ACC112 (cell line): ENCODE results near the gene NYAP2.
A peak's percentile ranks its signal among the peaks of the same experiment; 100 is the strongest.

Experiments
- H2AFZ ChIP-seq: fragments of 200-600 bp; sonication (generic); one replicate; pipeline ENCODE4 v1.6.0; 2017; ENCODE audit warnings: antibody characterized with exemption, low read length; ENCODE audit not compliant: unreplicated experiment
- H3K27ac ChIP-seq: fragments of 200-600 bp; sonication (generic); 2 replicates; pipeline ENCODE4 v1.5.1; 2014; ENCODE audit warnings: low read depth, mild to moderate bottlenecking, antibody characterized with exemption, low read length, moderate library complexity
- H3K27me3 ChIP-seq: fragments of 200-600 bp; sonication (generic); 2 replicates; pipeline ENCODE4 v1.6.1; 2014; ENCODE audit warnings: mild to moderate bottlenecking, antibody characterized with exemption, low read length, moderate library complexity, mixed read lengths; ENCODE audit not compliant: insufficient read depth
- H3K36me3 ChIP-seq: fragments of 200-600 bp; sonication (generic); 2 replicates; pipeline ENCODE4 v1.6.1; 2016; ENCODE audit warnings: mild to moderate bottlenecking, antibody characterized with exemption, low read length, moderate library complexity, mixed read lengths; ENCODE audit not compliant: insufficient read depth
- H3K4me1 ChIP-seq: fragments of 200-600 bp; sonication (generic); one replicate; pipeline ENCODE4 v1.6.1; 2016; ENCODE audit warnings: low read length, mixed read lengths; ENCODE audit not compliant: insufficient read depth, unreplicated experiment, control insufficient read depth
- H3K4me3 ChIP-seq: fragments of 200-600 bp; sonication (generic); 2 replicates; pipeline ENCODE4 v1.5.1; 2014; ENCODE audit warnings: mild to moderate bottlenecking, low read depth, low read length
- H3K79me2 ChIP-seq: fragments of 200-600 bp; sonication (generic); one replicate; pipeline ENCODE4 v1.6.0; 2016; ENCODE audit warnings: low read length; ENCODE audit not compliant: control insufficient read depth, unreplicated experiment, insufficient read depth

NYAP2 gene

GRCh38 chr2:225612636-225613035, 213.1 kb downstream of the NYAP2 start:
- Histone ChIP-seq H3K36me3 (no peaks in the 10 kb centered on the region), H3K4me3 (no peak overlapping the region), H3K27ac (no peak overlapping the region), H3K4me1 (no peaks in the 10 kb centered on the region), H3K79me2 (no peaks in the 10 kb centered on the region), H3K27me3 (peaks cover 35% of the 10 kb centered on the region), H2AFZ (no peak overlapping the region)

- H3K36me3 ChIP-seq = no peaks in the 10 kb centered on the region
- peaks cover 34% of the 10 kb centered on the region for H3K27me3 ChIP-seq
- no peak overlapping the region for H3K4me3 ChIP-seq
- no peak overlapping the region for H2AFZ ChIP-seq
- H3K79me2 ChIP-seq = no peaks in the 10 kb centered on the region
- no peak overlapping the region for H3K27ac ChIP-seq
- no peaks in the 10 kb centered on the region for H3K4me1 ChIP-seq
Measured at GRCh38 chr2:225614915-225615314, 215.4 kb downstream of the NYAP2 start.

- peaks cover 29% of the 10 kb centered on the region for H3K27me3 ChIP-seq
- no peak overlapping the region for H3K4me3 ChIP-seq
- no peaks in the 10 kb centered on the region for H3K4me1 ChIP-seq
- H3K27ac ChIP-seq = no peak overlapping the region
- no peaks in the 10 kb centered on the region for H3K36me3 ChIP-seq
- H2AFZ ChIP-seq = no peak overlapping the region
- no peaks in the 10 kb centered on the region for H3K79me2 ChIP-seq
Measured at GRCh38 chr2:225615514-225615913, 216.0 kb downstream of the NYAP2 start.

DNA sequence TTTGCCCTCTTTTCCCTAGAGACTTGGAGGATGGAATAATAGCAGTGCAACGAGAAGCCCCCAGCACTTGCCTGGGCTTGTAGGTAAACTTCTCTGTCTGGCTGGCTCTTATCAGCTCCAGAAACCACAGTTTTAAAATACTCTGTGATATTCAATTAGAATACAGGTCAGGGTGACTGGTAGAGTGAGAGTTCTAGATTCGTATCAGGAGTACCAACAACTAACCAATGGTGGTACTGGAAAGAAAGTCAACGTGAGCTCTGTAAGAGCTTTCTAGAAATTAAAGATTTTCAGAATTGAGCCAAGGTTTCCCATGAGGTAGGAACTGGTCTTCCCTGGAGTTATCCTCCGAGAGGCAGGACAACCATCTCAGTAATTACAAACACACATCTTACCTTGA, 216.9 kb downstream of the NYAP2 start:
- no peaks in the 10 kb centered on the region for H3K36me3 ChIP-seq
- H2AFZ ChIP-seq = no peak overlapping the region
- H3K27ac ChIP-seq = no peak overlapping the region

GRCh38 chr2:225616848-225617247, 217.3 kb downstream of the NYAP2 start:
- no peak overlapping the region for H3K4me3 ChIP-seq
- no peak overlapping the region for H2AFZ ChIP-seq
- H3K27ac ChIP-seq = no peak overlapping the region
- no peaks in the 10 kb centered on the region for H3K36me3 ChIP-seq
- peaks cover 21% of the 10 kb centered on the region for H3K27me3 ChIP-seq
- no peaks in the 10 kb centered on the region for H3K4me1 ChIP-seq
- no peaks in the 10 kb centered on the region for H3K79me2 ChIP-seq

More for the DNA sequence above, 216.9 kb downstream of the NYAP2 start:
- Histone ChIP-seq H3K4me1 (no peaks in the 10 kb centered on the region), H3K4me3 (no peak overlapping the region), H3K79me2 (no peaks in the 10 kb centered on the region), H3K27me3 (peaks cover 21% of the 10 kb centered on the region)

- no peaks in the 10 kb centered on the region for H3K36me3 ChIP-seq
Measured at GRCh38 chr2:225620227-225620626, 220.7 kb downstream of the NYAP2 start.

DNA sequence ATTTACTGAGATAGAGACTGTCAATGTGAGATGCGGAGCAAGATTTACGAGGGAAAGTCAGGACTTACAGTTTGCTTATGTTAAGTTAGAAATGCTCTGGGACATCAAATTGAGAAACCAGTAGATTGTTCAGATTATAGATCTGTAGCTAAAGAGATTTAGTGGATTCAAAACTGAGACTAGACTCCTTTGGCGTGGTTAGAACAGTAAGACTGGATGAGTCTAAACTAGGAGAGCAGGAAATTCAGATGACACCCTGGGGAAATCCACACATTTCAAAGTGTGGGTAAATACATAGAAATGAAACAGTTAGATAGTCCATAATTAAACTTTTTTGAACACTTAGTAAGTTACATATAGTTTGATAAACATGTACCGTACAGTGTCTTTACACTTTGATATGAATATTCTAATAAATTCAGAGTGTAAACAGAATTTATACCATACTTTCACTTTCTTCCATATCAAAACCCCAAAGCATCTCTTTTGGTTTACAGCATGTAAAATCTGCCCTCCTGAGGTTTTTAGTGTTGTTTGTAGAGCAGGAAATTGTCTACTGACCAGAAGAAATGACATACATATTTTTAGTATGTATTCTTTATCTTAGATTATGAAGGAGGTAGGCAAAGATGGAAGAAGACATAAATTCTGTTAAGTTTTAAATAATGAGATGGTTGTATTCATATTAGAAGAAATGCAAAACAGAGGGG, 231.5 kb downstream of the NYAP2 start:
- Histone ChIP-seq H3K4me3 (peak overlapping the region; percentile 26; the same call in 1 of the 2 replicates), H3K27ac (no peak overlapping the region), H3K27me3 (peaks cover 46% of the 10 kb centered on the region), H3K36me3 (no peaks in the 10 kb centered on the region), H2AFZ (peak overlapping the region; percentile 20), H3K79me2 (no peaks in the 10 kb centered on the region), H3K4me1 (no peaks in the 10 kb centered on the region)

More at GRCh38 chr2:225620227-225620626, 220.7 kb downstream of the NYAP2 start:
- Histone ChIP-seq H3K27me3 (peaks cover 5% of the 10 kb centered on the region), H3K79me2 (no peaks in the 10 kb centered on the region), H2AFZ (no peak overlapping the region), H3K4me1 (no peaks in the 10 kb centered on the region), H3K27ac (no peak overlapping the region), H3K4me3 (no peak overlapping the region)

- Histone ChIP-seq H3K4me3 (no peak overlapping the region), H3K36me3 (no peaks in the 10 kb centered on the region), H3K4me1 (no peaks in the 10 kb centered on the region), H2AFZ (no peak overlapping the region), H3K27me3 (peaks cover 41% of the 10 kb centered on the region), H3K79me2 (no peaks in the 10 kb centered on the region), H3K27ac (no peak overlapping the region)
Measured at GRCh38 chr2:225632351-225632750, 232.8 kb downstream of the NYAP2 start.

GRCh38 chr2:225636558-225636957, 237.0 kb downstream of the NYAP2 start:
- no peak overlapping the region for H2AFZ ChIP-seq
- H3K27me3 ChIP-seq = peaks cover 33% of the 10 kb centered on the region
- no peaks in the 10 kb centered on the region for H3K4me1 ChIP-seq
- H3K27ac ChIP-seq = no peak overlapping the region
- H3K36me3 ChIP-seq = no peaks in the 10 kb centered on the region
- H3K4me3 ChIP-seq = no peak overlapping the region
- no peaks in the 10 kb centered on the region for H3K79me2 ChIP-seq

GRCh38 chr2:225637259-225637658, 237.7 kb downstream of the NYAP2 start:
- no peak overlapping the region for H2AFZ ChIP-seq
- no peak overlapping the region for H3K4me3 ChIP-seq
- H3K27ac ChIP-seq = no peak overlapping the region
- no peaks in the 10 kb centered on the region for H3K4me1 ChIP-seq
- H3K36me3 ChIP-seq = no peaks in the 10 kb centered on the region
- no peaks in the 10 kb centered on the region for H3K79me2 ChIP-seq
- H3K27me3 ChIP-seq = peaks cover 31% of the 10 kb centered on the region

DNA sequence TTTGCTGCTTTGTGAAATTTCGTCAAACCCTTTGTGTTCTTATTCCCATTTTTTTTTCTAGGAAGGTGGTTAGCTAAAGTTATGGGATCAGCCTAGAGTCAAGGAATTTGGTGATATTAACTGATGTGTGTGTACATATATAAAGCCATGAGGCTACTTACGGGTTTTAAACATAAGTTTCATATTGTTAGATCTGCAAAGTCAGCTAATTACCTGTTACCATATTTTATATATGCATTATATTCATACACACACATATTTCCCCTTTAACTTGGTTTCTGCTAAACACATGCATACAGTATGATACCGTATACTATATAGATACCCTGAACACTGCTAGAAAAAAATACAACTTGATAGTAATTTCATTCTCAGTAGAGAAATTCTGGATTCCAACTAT, 241.0 kb downstream of the NYAP2 start:
- H3K4me3 ChIP-seq = no peak overlapping the region
- H2AFZ ChIP-seq = no peak overlapping the region
- H3K27ac ChIP-seq = no peak overlapping the region
- peaks cover 4% of the 10 kb centered on the region; the same call in 1 of the 2 replicates for H3K27me3 ChIP-seq
- H3K4me1 ChIP-seq = no peaks in the 10 kb centered on the region
- H3K36me3 ChIP-seq = no peaks in the 10 kb centered on the region
- H3K79me2 ChIP-seq = no peaks in the 10 kb centered on the region
